Type B pancreatic cell (in vitro differentiated cells): Measurements from ENCODE around the gene CDYL2. TPM values are rescaled to one million over a fixed set of nuclear protein-coding genes. Genes with fewer than 3 reads are reported as not detected.

Experiments
- DNase-seq: peaks from one replicate; pipeline ENCODE4 v3.0.0; 2021; ENCODE audit warnings: mixed read lengths; ENCODE audit not compliant: unreplicated experiment; ENCODE audit errors: extremely low spot score
- H3K27ac Mint-ChIP-seq: 2 replicates; pipeline ENCODE4 v1.8.0; 2021; ENCODE audit warnings: mild to moderate bottlenecking, mixed read lengths
- H3K27me3 Mint-ChIP-seq: 2 replicates; pipeline ENCODE4 v1.8.0; 2021; ENCODE audit warnings: mixed read lengths
- H3K36me3 Mint-ChIP-seq: 2 replicates; pipeline ENCODE4 v1.8.0; 2021; ENCODE audit warnings: mixed read lengths
- H3K4me1 Mint-ChIP-seq: one replicate; pipeline ENCODE4 v1.8.0; 2021; ENCODE audit warnings: mixed read lengths; ENCODE audit not compliant: unreplicated experiment
- H3K4me3 Mint-ChIP-seq: 2 replicates; pipeline ENCODE4 v1.8.0; 2021; ENCODE audit warnings: mild to moderate bottlenecking, mixed read lengths
- H3K9me3 Mint-ChIP-seq: 2 replicates; pipeline ENCODE4 v1.8.0; 2021; ENCODE audit warnings: mixed read lengths
- total RNA-seq: library from RNA; stranded (reverse); gene quantifications from 2 replicates; pipeline ENCODE4 v1.2.1, GENCODE V29; 2021; ENCODE audit warnings: low replicate concordance
- TF ChIP-seq, protein P1 (sequence below): fragments of 200-600 bp; sonication (generic); conservative IDR thresholded peaks from 2 replicates; pipeline ENCODE4 v1.5.0; 2021; ENCODE audit warnings: antibody characterized with exemption, mild to moderate bottlenecking

Gene CDYL2
- total RNA-seq, 1 donor from 2014 or later, result 8.2 TPM

GRCh38 chr16:80608946-80609345 lies 195.5 kb downstream of the CDYL2 start:
- Mint-ChIP-seq H3K27me3 (no peaks in the 10 kb centered on the region), H3K9me3 (peaks cover 10% of the 10 kb centered on the region), H3K27ac (no peak overlapping the region), H3K4me1 (no peaks in the 10 kb centered on the region), H3K36me3 (peaks cover 5% of the 10 kb centered on the region), H3K4me3 (no peak overlapping the region)
- TF ChIP-seq, protein P1, sequence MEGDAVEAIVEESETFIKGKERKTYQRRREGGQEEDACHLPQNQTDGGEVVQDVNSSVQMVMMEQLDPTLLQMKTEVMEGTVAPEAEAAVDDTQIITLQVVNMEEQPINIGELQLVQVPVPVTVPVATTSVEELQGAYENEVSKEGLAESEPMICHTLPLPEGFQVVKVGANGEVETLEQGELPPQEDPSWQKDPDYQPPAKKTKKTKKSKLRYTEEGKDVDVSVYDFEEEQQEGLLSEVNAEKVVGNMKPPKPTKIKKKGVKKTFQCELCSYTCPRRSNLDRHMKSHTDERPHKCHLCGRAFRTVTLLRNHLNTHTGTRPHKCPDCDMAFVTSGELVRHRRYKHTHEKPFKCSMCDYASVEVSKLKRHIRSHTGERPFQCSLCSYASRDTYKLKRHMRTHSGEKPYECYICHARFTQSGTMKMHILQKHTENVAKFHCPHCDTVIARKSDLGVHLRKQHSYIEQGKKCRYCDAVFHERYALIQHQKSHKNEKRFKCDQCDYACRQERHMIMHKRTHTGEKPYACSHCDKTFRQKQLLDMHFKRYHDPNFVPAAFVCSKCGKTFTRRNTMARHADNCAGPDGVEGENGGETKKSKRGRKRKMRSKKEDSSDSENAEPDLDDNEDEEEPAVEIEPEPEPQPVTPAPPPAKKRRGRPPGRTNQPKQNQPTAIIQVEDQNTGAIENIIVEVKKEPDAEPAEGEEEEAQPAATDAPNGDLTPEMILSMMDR, result no peak
- no peak for DNase-seq

DNA sequence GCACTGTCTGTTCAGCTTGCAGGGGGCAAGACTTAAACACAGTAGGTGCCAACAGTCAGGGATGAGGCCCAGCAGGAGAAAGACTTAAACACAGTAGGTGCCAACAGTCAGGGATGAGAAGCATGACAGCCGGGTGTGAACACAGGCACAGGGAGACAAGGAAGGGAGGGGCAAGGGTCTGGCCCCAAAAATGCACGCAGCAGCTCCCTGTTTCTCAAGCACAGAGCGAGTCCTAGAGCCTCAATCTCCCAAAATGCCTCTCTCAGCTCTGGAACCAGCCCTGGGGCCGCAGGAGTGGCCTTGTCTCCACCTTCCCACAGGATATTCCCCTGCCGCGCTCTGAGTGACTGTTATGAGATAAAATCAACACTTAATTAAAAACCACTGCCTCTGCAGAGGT lies 197.2 kb downstream of the CDYL2 start:
- Mint-ChIP-seq H3K9me3 (peaks cover 7% of the 10 kb centered on the region), H3K27ac (no peak overlapping the region), H3K4me3 (no peak overlapping the region), H3K4me1 (no peaks in the 10 kb centered on the region), H3K36me3 (peaks cover 5% of the 10 kb centered on the region), H3K27me3 (no peaks in the 10 kb centered on the region)
- TF ChIP-seq, protein P1, result no peak
- no peak for DNase-seq

GRCh38 chr16:80606221-80606766 lies 198.1 kb downstream of the CDYL2 start:
- H3K4me1 Mint-ChIP-seq, result no peaks in the 10 kb centered on the region
- peaks cover 7% of the 10 kb centered on the region for H3K9me3 Mint-ChIP-seq
- H3K27me3 Mint-ChIP-seq, result no peaks in the 10 kb centered on the region
- H3K36me3 Mint-ChIP-seq, result peaks cover 5% of the 10 kb centered on the region
- no peak for DNase-seq
- no peak overlapping the region for H3K4me3 Mint-ChIP-seq
- no peak overlapping the region for H3K27ac Mint-ChIP-seq
- TF ChIP-seq, protein P1, result no peak

- H3K9me3 Mint-ChIP-seq, result peaks cover 7% of the 10 kb centered on the region
- H3K4me3 Mint-ChIP-seq, result no peak overlapping the region
- no peak overlapping the region for H3K27ac Mint-ChIP-seq
- no peaks in the 10 kb centered on the region for H3K4me1 Mint-ChIP-seq
- TF ChIP-seq, protein P1, result no peak
- peaks cover 5% of the 10 kb centered on the region for H3K36me3 Mint-ChIP-seq
- no peak for DNase-seq
- H3K27me3 Mint-ChIP-seq, result no peaks in the 10 kb centered on the region
Observed at GRCh38 chr16:80604600-80605355, 199.6 kb downstream of the CDYL2 start.

- Mint-ChIP-seq H3K4me1 (no peaks in the 10 kb centered on the region), H3K27ac (no peak overlapping the region), H3K4me3 (no peak overlapping the region), H3K9me3 (peaks cover 7% of the 10 kb centered on the region), H3K36me3 (peaks cover 5% of the 10 kb centered on the region), H3K27me3 (no peaks in the 10 kb centered on the region)
- DNase-seq, result no peak
- TF ChIP-seq, protein P1, result no peak
Observed at GRCh38 chr16:80602894-80603293, 201.5 kb downstream of the CDYL2 start.
